ENCODE data around the gene MPDZ. TPM values are rescaled to one million over a fixed set of nuclear protein-coding genes. Genes with fewer than 3 reads are reported as not detected.
A peak's percentile ranks its signal among the peaks of the same experiment; 100 is the strongest.

The MPDZ gene
- total RNA-seq, 1 experiment from 2014 or later, result 0.12 TPM

GRCh38 chr9:13089666-13090065 is 189.8 kb downstream of the MPDZ start:
- TF ChIP-seq ZNF274 (IDR thresholded peaks at IDR 0.05; ENCODE audit: low read depth, low read length), result no peak
- ChIA-PET CTCF (interaction anchor here (1.0 to 2.5 kb wide), 8 partner anchors 9 to 1344 kb away, joined by 3 to 13 read pairs (median 4); no protein-coding TSS in a partner anchor), POLR2A (no interaction called here), RAD21 (ENCODE audit: low non-redundant PET in 1 of 2, low total read pairs in 2 of 2, uncharacterized antibody in 2 of 2, unreplicated experiment in 2 of 2) (interaction anchor here in 1 of 2 experiments (0.6 kb wide), 1 partner anchor 199 kb away, joined by 7 read pairs; no protein-coding TSS in a partner anchor)
- BruUV-seq (replicated peaks), result no TSS peak
- no peak overlapping the region for H3K4me2 ChIP-seq (ENCODE audit: low read length)
- intact Hi-C loops (cut with micrococcal nuclease), result loop anchor here (2.0 kb wide), 2 partner anchors 55 to 387 kb away; no protein-coding TSS in a partner anchor
- DNase-seq (ENCODE audit: low read depth, low spot score), result no peak
- H3K27ac ChIP-seq (ENCODE audit: low read depth, low read length), result no peak overlapping the region
- H3K79me2 ChIP-seq (ENCODE audit: insufficient read depth, low read length), result no peaks in the 10 kb centered on the region
- no peak for ATAC-seq
- H3K9ac ChIP-seq (ENCODE audit: low read length), result no peak overlapping the region
- H2AFZ ChIP-seq (ENCODE audit: low read depth, low read length, poor library complexity, severe bottlenecking), result no peak overlapping the region
- H4K20me1 ChIP-seq (ENCODE audit: insufficient read depth), result no peaks in the 10 kb centered on the region
- no peak overlapping the region for H3K4me3 ChIP-seq (replicated peaks in 1 of 2; ENCODE audit: low read depth in 1 of 2, low read length in 2 of 2)
- H3K27me3 ChIP-seq (ENCODE audit: insufficient read depth, low read length), result peaks cover 18% of the 10 kb centered on the region; the same call in 1 of the 2 replicates
- H3K9me2 ChIP-seq (ENCODE audit: insufficient read depth), result no peaks in the 10 kb centered on the region
- no peaks in the 10 kb centered on the region for H3K9me3 ChIP-seq (ENCODE audit: control insufficient read depth in 1 of 2, insufficient read depth in 1 of 2, low read depth in 1 of 2, low read length in 2 of 2)
- no peaks in the 10 kb centered on the region for H3K4me1 ChIP-seq (ENCODE audit: control insufficient read depth in 1 of 2, insufficient read depth in 2 of 2, low read length in 2 of 2)
- no peaks in the 10 kb centered on the region for H3K36me3 ChIP-seq (ENCODE audit: control insufficient read depth in 1 of 2, insufficient read depth in 2 of 2, low read length in 2 of 2)

- peak overlapping the region; percentile 76 for H2AFZ ChIP-seq (ENCODE audit: low read depth, low read length, poor library complexity, severe bottlenecking)
- POLR2A ChIA-PET, result no interaction called here
These were observed 190.6 kb downstream of the MPDZ start for GRCh38 chr9:13088720-13089427.

More at GRCh38 chr9:13088720-13089427, 190.6 kb downstream of the MPDZ start:
- ChIA-PET RAD21 (ENCODE audit: low non-redundant PET in 1 of 2, low total read pairs in 2 of 2, uncharacterized antibody in 2 of 2, unreplicated experiment in 2 of 2) (no interaction called here), CTCF (interaction anchor here (1.0 to 2.5 kb wide), 7 partner anchors 10 to 1345 kb away, joined by 3 to 13 read pairs (median 4); no protein-coding TSS in a partner anchor)
- no peak overlapping the region for H3K4me3 ChIP-seq (replicated peaks in 1 of 2; ENCODE audit: low read depth in 1 of 2, low read length in 2 of 2)
- H3K4me2 ChIP-seq (ENCODE audit: low read length), result 0 out of 2 replicates have a peak overlapping the region, but pooled peaks have one; percentile 13
- TF ChIP-seq CBX3 (IDR thresholded peaks at IDR 0.05; ENCODE audit: low read depth), result no peak
- TF ChIP-seq CTCF (IDR thresholded peaks at IDR 0.05 in 2 of 3, conservative IDR thresholded peaks at IDR 0.05 in 1 of 3; ENCODE audit: borderline replicate concordance in 1 of 3, insufficient read depth in 1 of 3, low read depth in 2 of 3, low read length in 2 of 3), result peak; percentile 27 to 73 (median 54); a peak in 5 of 6 replicates
- peak; percentile 66 for TF ChIP-seq RAD21 (IDR thresholded peaks at IDR 0.05; ENCODE audit: low read depth)
- no peak for TF ChIP-seq POLR2AphosphoS5 (IDR thresholded peaks at IDR 0.05; ENCODE audit: low read depth, low read length)
- peak; percentile 81 for ATAC-seq
- H3K9me3 ChIP-seq (ENCODE audit: control insufficient read depth in 1 of 2, insufficient read depth in 1 of 2, low read depth in 1 of 2, low read length in 2 of 2), result no peaks in the 10 kb centered on the region
- H3K79me2 ChIP-seq (ENCODE audit: insufficient read depth, low read length), result no peaks in the 10 kb centered on the region
- intact Hi-C loops (cut with micrococcal nuclease), result loop anchor here (1.0 to 2.0 kb wide), 3 partner anchors 54 to 386 kb away; no protein-coding TSS in a partner anchor
- no peak overlapping the region for H3K27ac ChIP-seq (ENCODE audit: low read depth, low read length)
- peaks cover 17% of the 10 kb centered on the region; the same call in 1 of the 2 replicates for H3K27me3 ChIP-seq (ENCODE audit: insufficient read depth, low read length)
- no peak overlapping the region for H3K9ac ChIP-seq (ENCODE audit: low read length)
- BruUV-seq (replicated peaks), result no TSS peak
- no peaks in the 10 kb centered on the region for H3K4me1 ChIP-seq (ENCODE audit: control insufficient read depth in 1 of 2, insufficient read depth in 2 of 2, low read length in 2 of 2)
- H3K36me3 ChIP-seq (ENCODE audit: control insufficient read depth in 1 of 2, insufficient read depth in 2 of 2, low read length in 2 of 2), result no peaks in the 10 kb centered on the region
- peak; percentile 41 for DNase-seq (ENCODE audit: low read depth, low spot score)
- no peaks in the 10 kb centered on the region for H4K20me1 ChIP-seq (ENCODE audit: insufficient read depth)
- no peaks in the 10 kb centered on the region for H3K9me2 ChIP-seq (ENCODE audit: insufficient read depth)

Measured in HCT116 (cell line).